K562 (cell line): ENCODE measurements around the gene CAMK2N1. TPM values are rescaled to one million over a fixed set of nuclear protein-coding genes. Genes with fewer than 3 reads are reported as not detected.
A peak's percentile ranks its signal among the peaks of the same experiment; 100 is the strongest.

Experiments used
- ETV6 ChIP-seq, 3 experiments: fragments of 150-350 bp in 1 of 3; sonication (generic) in 1 of 3; formaldehyde crosslinking in 1 of 3; IDR thresholded peaks; 2 replicates each; pipeline versions ENCODE4 v1.6.1 to v1.8.0; 2014 to 2022; ENCODE audit warnings: borderline replicate concordance in 2 of 3, low read depth in 2 of 3, antibody characterized with exemption in 1 of 3, low read length in 1 of 3, mild to moderate bottlenecking in 1 of 3, missing genetic modification reagents in 1 of 3
- FOSL1 ChIP-seq: fragments of 200-800 bp; sonication (Bioruptor generic); conservative IDR thresholded peaks from 2 replicates; pipeline ENCODE4 v1.6.1; 2016; ENCODE audit warnings: missing genetic modification characterization, missing compliant biosample characterization
- FOXP4 ChIP-seq: sonication (generic); formaldehyde crosslinking; IDR thresholded peaks from 2 replicates; pipeline ENCODE4 v1.8.0; 2022; ENCODE audit warnings: mild to moderate bottlenecking, missing genetic modification reagents, borderline replicate concordance
- GMEB1 ChIP-seq: fragments of 250-450 bp; sonication (Bioruptor Pico); IDR thresholded peaks from 2 replicates; pipeline ENCODE4 v1.4.0; 2020; ENCODE audit warnings: mild to moderate bottlenecking
- MCM3 ChIP-seq: fragments of 450-650 bp; IDR thresholded peaks from 2 replicates; pipeline ENCODE4 v1.6.1; 2016
- MEIS2 ChIP-seq: fragments of 450-650 bp; IDR thresholded peaks from 2 replicates; pipeline ENCODE4 v1.6.1; 2014; ENCODE audit warnings: mild to moderate bottlenecking; ENCODE audit not compliant: partially characterized antibody
- POLR2B ChIP-seq: fragments of 450-650 bp; IDR thresholded peaks from 2 replicates; pipeline ENCODE4 v1.6.1; 2018; ENCODE audit warnings: low read depth; ENCODE audit not compliant: partially characterized antibody
- SRSF1 ChIP-seq: fragments of 200-400 bp; formaldehyde crosslinking; IDR thresholded peaks from 2 replicates; pipeline ENCODE4 v1.6.1; 2017; ENCODE audit warnings: mild to moderate bottlenecking, low read depth, low read length, moderate library complexity
- STAT5A ChIP-seq: IDR thresholded peaks from 2 replicates; pipeline ENCODE4 v1.6.1; 2012; ENCODE audit warnings: low read length, inconsistent platforms, borderline replicate concordance
- XRCC5 ChIP-seq: fragments of 200-400 bp; formaldehyde crosslinking; IDR thresholded peaks from 2 replicates; pipeline ENCODE4 v1.6.1; 2017; ENCODE audit warnings: low read depth, mild to moderate bottlenecking, low read length
- ZBTB2 ChIP-seq: fragments of 450-650 bp; IDR thresholded peaks from 2 replicates; pipeline ENCODE4 v1.6.1; 2016; ENCODE audit warnings: antibody characterized with exemption
- ZNF280B ChIP-seq: fragments of 250-450 bp; sonication (Bioruptor Pico); IDR thresholded peaks from 2 replicates; pipeline ENCODE4 v1.5.1; 2021; ENCODE audit warnings: mild to moderate bottlenecking
- polyA plus RNA-seq, 8 experiments: library from polyadenylated mRNA; depleted of rRNA in 4 of 8; stranded (reverse) in 5 of 8; unstranded in 3 of 8; fragments of >200 nt; fragmentation: Nextera tagmentation in 2 of 8; fragmentation: Illumina TruSeq in 1 of 8; extraction: Ambion mirVana in 2 of 8; extraction: Trizol in 1 of 8; gene quantifications; 2 replicates each; pipeline versions ENCODE4 v1.2.1 to v1.2.3, GENCODE V29; 2011 to 2014; ENCODE audit warnings: inconsistent platforms in 1 of 8, missing spikeins in 1 of 8
- total RNA-seq, 7 experiments: library from RNA; depleted of rRNA in 6 of 7; stranded (reverse); fragments of >200 nt in 6 of 7; fragmentation: Illumina TruSeq in 2 of 7; extraction: Trizol in 2 of 7; gene quantifications; 2 replicates each; pipeline versions ENCODE4 v1.2.1 to v1.2.3, GENCODE V29; 2011 to 2021; ENCODE audit warnings: low replicate concordance in 1 of 7
- TF ChIP-seq, protein P1 (sequence below): fragments of 250-450 bp; sonication (Bioruptor Pico); IDR thresholded peaks from 2 replicates; pipeline ENCODE4 v1.4.0; 2020

CAMK2N1 gene
- total and polyA plus RNA-seq, 9 of the 15 experiments (the other 6 are each of a cell fraction or from before 2014, with no cell fraction given) = 0.09 to 1.4 (median 0.34) TPM

GRCh38 chr1:20486457-20487235 is 636 bp upstream of the CAMK2N1 start (continued):
- no peak for TF ChIP-seq GMEB1 (CRISPR knock-in tag)
- TF ChIP-seq MEIS2 = no peak
- TF ChIP-seq FOSL1 = no peak
- no peak for TF ChIP-seq ETV6 (IDR thresholded peaks at IDR 0.05; ENCODE audit: borderline replicate concordance in 1 of 2, low read depth in 2 of 2, low read length in 1 of 2)
- TF ChIP-seq ETV6 (CRISPR knock-in tag; IDR thresholded peaks at IDR 0.05; ENCODE audit: borderline replicate concordance) = no peak
- TF ChIP-seq ZNF280B = no peak
- no peak for TF ChIP-seq XRCC5
- TF ChIP-seq MCM3 = no peak
- no peak for TF ChIP-seq STAT5A
- TF ChIP-seq FOXP4 (CRISPR knock-in tag) = no peak
- TF ChIP-seq POLR2B = no peak
- TF ChIP-seq, protein P1, sequence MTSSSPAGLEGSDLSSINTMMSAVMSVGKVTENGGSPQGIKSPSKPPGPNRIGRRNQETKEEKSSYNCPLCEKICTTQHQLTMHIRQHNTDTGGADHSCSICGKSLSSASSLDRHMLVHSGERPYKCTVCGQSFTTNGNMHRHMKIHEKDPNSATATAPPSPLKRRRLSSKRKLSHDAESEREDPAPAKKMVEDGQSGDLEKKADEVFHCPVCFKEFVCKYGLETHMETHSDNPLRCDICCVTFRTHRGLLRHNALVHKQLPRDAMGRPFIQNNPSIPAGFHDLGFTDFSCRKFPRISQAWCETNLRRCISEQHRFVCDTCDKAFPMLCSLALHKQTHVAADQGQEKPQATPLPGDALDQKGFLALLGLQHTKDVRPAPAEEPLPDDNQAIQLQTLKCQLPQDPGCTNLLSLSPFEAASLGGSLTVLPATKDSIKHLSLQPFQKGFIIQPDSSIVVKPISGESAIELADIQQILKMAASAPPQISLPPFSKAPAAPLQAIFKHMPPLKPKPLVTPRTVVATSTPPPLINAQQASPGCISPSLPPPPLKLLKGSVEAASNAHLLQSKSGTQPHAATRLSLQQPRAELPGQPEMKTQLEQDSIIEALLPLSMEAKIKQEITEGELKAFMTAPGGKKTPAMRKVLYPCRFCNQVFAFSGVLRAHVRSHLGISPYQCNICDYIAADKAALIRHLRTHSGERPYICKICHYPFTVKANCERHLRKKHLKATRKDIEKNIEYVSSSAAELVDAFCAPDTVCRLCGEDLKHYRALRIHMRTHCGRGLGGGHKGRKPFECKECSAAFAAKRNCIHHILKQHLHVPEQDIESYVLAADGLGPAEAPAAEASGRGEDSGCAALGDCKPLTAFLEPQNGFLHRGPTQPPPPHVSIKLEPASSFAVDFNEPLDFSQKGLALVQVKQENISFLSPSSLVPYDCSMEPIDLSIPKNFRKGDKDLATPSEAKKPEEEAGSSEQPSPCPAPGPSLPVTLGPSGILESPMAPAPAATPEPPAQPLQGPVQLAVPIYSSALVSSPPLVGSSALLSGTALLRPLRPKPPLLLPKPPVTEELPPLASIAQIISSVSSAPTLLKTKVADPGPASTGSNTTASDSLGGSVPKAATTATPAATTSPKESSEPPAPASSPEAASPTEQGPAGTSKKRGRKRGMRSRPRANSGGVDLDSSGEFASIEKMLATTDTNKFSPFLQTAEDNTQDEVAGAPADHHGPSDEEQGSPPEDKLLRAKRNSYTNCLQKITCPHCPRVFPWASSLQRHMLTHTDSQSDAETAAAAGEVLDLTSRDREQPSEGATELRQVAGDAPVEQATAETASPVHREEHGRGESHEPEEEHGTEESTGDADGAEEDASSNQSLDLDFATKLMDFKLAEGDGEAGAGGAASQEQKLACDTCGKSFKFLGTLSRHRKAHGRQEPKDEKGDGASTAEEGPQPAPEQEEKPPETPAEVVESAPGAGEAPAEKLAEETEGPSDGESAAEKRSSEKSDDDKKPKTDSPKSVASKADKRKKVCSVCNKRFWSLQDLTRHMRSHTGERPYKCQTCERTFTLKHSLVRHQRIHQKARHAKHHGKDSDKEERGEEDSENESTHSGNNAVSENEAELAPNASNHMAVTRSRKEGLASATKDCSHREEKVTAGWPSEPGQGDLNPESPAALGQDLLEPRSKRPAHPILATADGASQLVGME (CRISPR knock-in tag) = 0 out of 2 replicates have a peak, but pooled peaks have one; percentile 31
- TF ChIP-seq SRSF1 = no peak
- peak; percentile 54; the same call in 1 of the 2 replicates for TF ChIP-seq ZBTB2
